IMR-90 (cell line): ENCODE data around the gene HDAC10.

Experiments used
- FOS ChIP-seq: fragments of 150-350 bp; IDR thresholded peaks from 2 replicates; pipeline ENCODE4 v1.6.1; 2016; ENCODE audit warnings: low read depth, low read length
- POLR2A ChIP-seq: IDR thresholded peaks from 2 replicates; pipeline ENCODE4 v1.6.1; 2012; ENCODE audit warnings: mild to moderate bottlenecking, low read depth, low read length

DNA sequence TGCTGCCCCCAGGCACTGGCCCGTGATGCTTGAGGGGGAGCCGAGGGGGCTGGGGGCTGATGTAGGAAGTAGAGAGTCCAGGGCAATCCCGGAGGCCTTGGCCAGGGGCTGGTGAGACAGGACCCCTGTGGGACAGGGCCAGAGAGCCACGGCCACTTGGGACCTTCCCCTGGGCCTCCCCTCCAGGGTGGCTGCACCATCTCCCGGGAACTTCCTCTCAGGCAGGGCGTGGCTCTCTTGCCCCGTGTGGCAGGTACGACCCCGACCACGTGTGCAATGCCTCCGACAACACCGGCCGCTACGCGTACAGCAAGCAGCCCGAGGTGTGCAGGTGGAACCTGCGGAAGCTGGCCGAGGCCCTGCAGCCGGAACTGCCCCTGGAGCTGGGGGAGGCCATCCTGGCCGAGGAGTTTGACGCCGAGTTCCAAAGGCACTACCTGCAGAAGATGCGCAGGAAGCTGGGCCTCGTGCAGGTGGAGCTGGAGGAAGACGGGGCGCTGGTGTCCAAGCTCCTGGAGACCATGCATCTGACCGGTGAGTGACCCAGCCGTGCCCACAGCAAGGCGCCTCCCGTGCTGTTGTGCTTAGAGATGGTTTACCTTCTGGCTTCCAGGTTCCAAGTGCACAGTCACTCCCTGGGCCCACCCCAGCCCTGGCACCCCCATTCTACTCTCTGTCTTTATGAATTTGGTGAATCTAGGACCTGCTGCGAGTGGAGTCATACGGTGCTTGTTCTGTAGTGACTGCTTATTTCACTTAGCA lies 40.5 kb downstream of the HDAC10 start:
- no peak for TF ChIP-seq FOS
- no peak for TF ChIP-seq POLR2A
